Fibroblast of pulmonary artery (primary cell): ENCODE results near the gene KRT40.
"Not testable (repeated sequence)": the region's sequence is repeated elsewhere in the genome, so short reads cannot be mapped to it uniquely, and the experiment has no call there.

Experiments
- DNase-seq: peaks from one replicate; pipeline ENCODE4 v3.0.0-alpha.2; 2010; ENCODE audit warnings: low read depth
- H3K4me3 ChIP-seq: replicated peaks from 2 replicates; pipeline ENCODE4 v1.5.1; 2011; ENCODE audit warnings: low read depth, mild to moderate bottlenecking, control low read depth, low read length, moderate library complexity
- CTCF ChIP-seq: IDR thresholded peaks from 2 replicates; pipeline ENCODE4 v1.5.1; 2011; ENCODE audit warnings: mild to moderate bottlenecking, control low read depth, low read length, inconsistent platforms; ENCODE audit errors: missing control alignments

Gene KRT40

GRCh38 chr17:41009936-41010335, 25.8 kb upstream of the KRT40 start:
- no peak for DNase-seq
- H3K4me3 ChIP-seq: no peak overlapping the region
- no peak for TF ChIP-seq CTCF

- DNase-seq: no peak
- TF ChIP-seq CTCF: no peak
- H3K4me3 ChIP-seq: no peak overlapping the region
Measured at GRCh38 chr17:41009301-41009760, 25.2 kb upstream of the KRT40 start.

GRCh38 chr17:41008811-41009210, 24.7 kb upstream of the KRT40 start, which contains the start of gene KRTAP3-1:
Gene KRTAP3-1, minus strand, starts transcription at chr17:41009128. Its CDS starts 54 bp downstream, at chr17:41009074.
- H3K4me3 ChIP-seq: no peak within 1 kb of the TSS
- no peak for DNase-seq
- TF ChIP-seq CTCF: no peak

GRCh38 chr17:41004397-41004796, 20.3 kb upstream of the KRT40 start:
- TF ChIP-seq CTCF: no peak
- no peak for DNase-seq
- no peak overlapping the region for H3K4me3 ChIP-seq

GRCh38 chr17:41003926-41004325, 19.8 kb upstream of the KRT40 start:
- no peak overlapping the region for H3K4me3 ChIP-seq
- DNase-seq: no peak
- no peak for TF ChIP-seq CTCF

GRCh38 chr17:41002814-41003213, 18.7 kb upstream of the KRT40 start:
- no peak for DNase-seq
- no peak for TF ChIP-seq CTCF
- no peak overlapping the region for H3K4me3 ChIP-seq

- DNase-seq: no peak
- no peak overlapping the region for H3K4me3 ChIP-seq
- TF ChIP-seq CTCF: no peak
Measured at GRCh38 chr17:41001795-41002194, 17.7 kb upstream of the KRT40 start.

- not testable (repeated sequence) for H3K4me3 ChIP-seq, DNase-seq
Measured at GRCh38 chr17:40999563-40999962, 15.4 kb upstream of the KRT40 start, which contains the start of gene KRTAP3-2. Gene KRTAP3-2, minus strand, starts transcription at chr17:40999906. Its CDS starts 53 bp downstream, at chr17:40999853.
